K562 (cell line): ENCODE measurements around the gene ARID4B. TPM values are rescaled to one million over a fixed set of nuclear protein-coding genes. Genes with fewer than 3 reads are reported as not detected.

Experiments
- ATF6 ChIP-seq: sonication (generic); formaldehyde crosslinking; IDR thresholded peaks from 2 replicates; pipeline ENCODE4 v1.4.0; 2020; ENCODE audit warnings: mild to moderate bottlenecking, missing genetic modification reagents
- CBFB ChIP-seq: sonication (generic); formaldehyde crosslinking; IDR thresholded peaks from 2 replicates; pipeline ENCODE4 v1.4.0; 2020; ENCODE audit warnings: mild to moderate bottlenecking, missing genetic modification reagents
- CSDE1 ChIP-seq, 2 experiments: fragments of 450-650 bp; IDR thresholded peaks; 2 replicates each; pipeline ENCODE4 v1.6.1; 2016; ENCODE audit warnings: mild to moderate bottlenecking in 1 of 2
- E2F3 ChIP-seq: fragments of 250-450 bp; sonication (Bioruptor Pico); IDR thresholded peaks from 2 replicates; pipeline ENCODE4 v1.4.0; 2020; ENCODE audit warnings: mild to moderate bottlenecking
- FOS ChIP-seq: IDR thresholded peaks from 3 replicates; pipeline ENCODE4 v1.6.1; 2011; ENCODE audit not compliant: insufficient read length; ENCODE audit errors: extremely low read depth
- FOXA1 ChIP-seq: fragments of 450-650 bp; IDR thresholded peaks from 2 replicates; pipeline ENCODE4 v1.6.1; 2016; ENCODE audit warnings: mild to moderate bottlenecking, borderline replicate concordance
- FOXP1 ChIP-seq: sonication (generic); formaldehyde crosslinking; IDR thresholded peaks from 2 replicates; pipeline ENCODE4 v1.8.0; 2022; ENCODE audit warnings: mild to moderate bottlenecking, missing genetic modification reagents
- GATA2 ChIP-seq: sonication (generic); formaldehyde crosslinking; IDR thresholded peaks from 2 replicates; pipeline ENCODE4 v1.4.0; 2020; ENCODE audit warnings: mild to moderate bottlenecking, missing genetic modification reagents
- KDM2B ChIP-seq: fragments of 250-450 bp; sonication (Bioruptor Pico); IDR thresholded peaks from 2 replicates; pipeline ENCODE4 v1.8.0; 2021; ENCODE audit warnings: mild to moderate bottlenecking, moderate library complexity
- MTA2 ChIP-seq: fragments of 450-650 bp; IDR thresholded peaks from 2 replicates; pipeline ENCODE4 v1.6.1; 2016; ENCODE audit warnings: low read depth
- SETDB1 ChIP-seq: IDR thresholded peaks from one replicate; pipeline ENCODE4 v1.6.1; 2012; ENCODE audit warnings: low read length, control low read depth, inconsistent platforms
- SNIP1 ChIP-seq: fragments of 450-650 bp; IDR thresholded peaks from 2 replicates; pipeline ENCODE4 v1.7.1; 2017; ENCODE audit warnings: low read depth, mild to moderate bottlenecking
- TCFL5 ChIP-seq: fragments of 250-450 bp; sonication (Bioruptor Pico); conservative IDR thresholded peaks from 2 replicates; pipeline ENCODE4 v1.6.1; 2021; ENCODE audit warnings: mild to moderate bottlenecking, moderate library complexity, matching md5 sums
- ZBTB8A ChIP-seq: fragments of 450-650 bp; IDR thresholded peaks from 2 replicates; pipeline ENCODE4 v1.6.1; 2018; ENCODE audit warnings: mild to moderate bottlenecking, moderate library complexity; ENCODE audit not compliant: partially characterized antibody
- ZNF134 ChIP-seq: fragments of 250-450 bp; sonication (Bioruptor Pico); conservative IDR thresholded peaks from 2 replicates; pipeline ENCODE4 v1.4.0; 2020
- ZNF77 ChIP-seq: fragments of 250-450 bp; sonication (Bioruptor Pico); IDR thresholded peaks from 2 replicates; pipeline ENCODE4 v1.5.0; 2020
- ZNF830 ChIP-seq: fragments of 250-450 bp; sonication (Bioruptor Pico); IDR thresholded peaks from 2 replicates; pipeline ENCODE4 v1.5.0; 2021; ENCODE audit warnings: mild to moderate bottlenecking
- ZZZ3 ChIP-seq: fragments of 450-650 bp; IDR thresholded peaks from 2 replicates; pipeline ENCODE4 v1.6.1; 2016; ENCODE audit warnings: antibody characterized with exemption, mild to moderate bottlenecking, moderate library complexity
- polyA plus RNA-seq, 8 experiments: library from polyadenylated mRNA; depleted of rRNA in 4 of 8; stranded (reverse) in 5 of 8; unstranded in 3 of 8; fragments of >200 nt; fragmentation: Nextera tagmentation in 2 of 8; fragmentation: Illumina TruSeq in 1 of 8; extraction: Ambion mirVana in 2 of 8; extraction: Trizol in 1 of 8; gene quantifications; 2 replicates each; pipeline versions ENCODE4 v1.2.1 to v1.2.3, GENCODE V29; 2011 to 2014; ENCODE audit warnings: inconsistent platforms in 1 of 8, missing spikeins in 1 of 8
- total RNA-seq, 7 experiments: library from RNA; depleted of rRNA in 6 of 7; stranded (reverse); fragments of >200 nt in 6 of 7; fragmentation: Illumina TruSeq in 2 of 7; extraction: Trizol in 2 of 7; gene quantifications; 2 replicates each; pipeline versions ENCODE4 v1.2.1 to v1.2.3, GENCODE V29; 2011 to 2021; ENCODE audit warnings: low replicate concordance in 1 of 7
- TF ChIP-seq, protein P1 (sequence below): sonication (generic); formaldehyde crosslinking; IDR thresholded peaks from 2 replicates; pipeline ENCODE4 v1.8.1; 2023; ENCODE audit warnings: missing genetic modification reagents, mild to moderate bottlenecking, borderline replicate concordance
- TF ChIP-seq, protein P2 (sequence below), 2 experiments: fragments of 450-650 bp in 1 of 2; sonication (generic) in 1 of 2; formaldehyde crosslinking in 1 of 2; IDR thresholded peaks in 1 of 2; conservative IDR thresholded peaks in 1 of 2; 2 replicates each; pipeline versions ENCODE4 v1.6.1 to v1.8.1; 2016 to 2023; ENCODE audit warnings: mild to moderate bottlenecking in 2 of 2, moderate library complexity in 2 of 2, inconsistent platforms in 1 of 2, missing genetic modification reagents in 1 of 2
- TF ChIP-seq, protein P3 (sequence below), 2 experiments: fragments of 450-650 bp in 1 of 2; sonication (generic) in 1 of 2; formaldehyde crosslinking; conservative IDR thresholded peaks; 2 replicates each; pipeline versions ENCODE4 v1.4.0 to v1.8.1; 2020 to 2022; ENCODE audit warnings: mild to moderate bottlenecking in 1 of 2, missing genetic modification reagents in 1 of 2

Gene ARID4B
- total and polyA plus RNA-seq, 9 of the 15 experiments (the other 6 are each of a cell fraction or from before 2014, with no cell fraction given), result 8.4 to 38.9 (median 18.5) TPM

- TF ChIP-seq, protein P1, sequence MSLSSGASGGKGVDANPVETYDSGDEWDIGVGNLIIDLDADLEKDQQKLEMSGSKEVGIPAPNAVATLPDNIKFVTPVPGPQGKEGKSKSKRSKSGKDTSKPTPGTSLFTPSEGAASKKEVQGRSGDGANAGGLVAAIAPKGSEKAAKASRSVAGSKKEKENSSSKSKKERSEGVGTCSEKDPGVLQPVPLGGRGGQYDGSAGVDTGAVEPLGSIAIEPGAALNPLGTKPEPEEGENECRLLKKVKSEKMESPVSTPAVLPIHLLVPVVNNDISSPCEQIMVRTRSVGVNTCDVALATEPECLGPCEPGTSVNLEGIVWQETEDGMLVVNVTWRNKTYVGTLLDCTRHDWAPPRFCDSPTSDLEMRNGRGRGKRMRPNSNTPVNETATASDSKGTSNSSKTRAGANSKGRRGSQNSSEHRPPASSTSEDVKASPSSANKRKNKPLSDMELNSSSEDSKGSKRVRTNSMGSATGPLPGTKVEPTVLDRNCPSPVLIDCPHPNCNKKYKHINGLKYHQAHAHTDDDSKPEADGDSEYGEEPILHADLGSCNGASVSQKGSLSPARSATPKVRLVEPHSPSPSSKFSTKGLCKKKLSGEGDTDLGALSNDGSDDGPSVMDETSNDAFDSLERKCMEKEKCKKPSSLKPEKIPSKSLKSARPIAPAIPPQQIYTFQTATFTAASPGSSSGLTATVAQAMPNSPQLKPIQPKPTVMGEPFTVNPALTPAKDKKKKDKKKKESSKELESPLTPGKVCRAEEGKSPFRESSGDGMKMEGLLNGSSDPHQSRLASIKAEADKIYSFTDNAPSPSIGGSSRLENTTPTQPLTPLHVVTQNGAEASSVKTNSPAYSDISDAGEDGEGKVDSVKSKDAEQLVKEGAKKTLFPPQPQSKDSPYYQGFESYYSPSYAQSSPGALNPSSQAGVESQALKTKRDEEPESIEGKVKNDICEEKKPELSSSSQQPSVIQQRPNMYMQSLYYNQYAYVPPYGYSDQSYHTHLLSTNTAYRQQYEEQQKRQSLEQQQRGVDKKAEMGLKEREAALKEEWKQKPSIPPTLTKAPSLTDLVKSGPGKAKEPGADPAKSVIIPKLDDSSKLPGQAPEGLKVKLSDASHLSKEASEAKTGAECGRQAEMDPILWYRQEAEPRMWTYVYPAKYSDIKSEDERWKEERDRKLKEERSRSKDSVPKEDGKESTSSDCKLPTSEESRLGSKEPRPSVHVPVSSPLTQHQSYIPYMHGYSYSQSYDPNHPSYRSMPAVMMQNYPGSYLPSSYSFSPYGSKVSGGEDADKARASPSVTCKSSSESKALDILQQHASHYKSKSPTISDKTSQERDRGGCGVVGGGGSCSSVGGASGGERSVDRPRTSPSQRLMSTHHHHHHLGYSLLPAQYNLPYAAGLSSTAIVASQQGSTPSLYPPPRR (CRISPR knock-in tag), result peak; percentile 84; the same call in 1 of the 2 replicates
- TF ChIP-seq SETDB1 (no peak), KDM2B (CRISPR knock-in tag) (no peak; the same call in 1 of the 2 replicates), ZNF77 (CRISPR knock-in tag) (no peak), CSDE1 (IDR thresholded peaks at IDR 0.05) (no peak), GATA2 (no peak), ZNF134 (CRISPR knock-in tag) (no peak), ATF6 (CRISPR knock-in tag) (no peak), FOXA1 (no peak), MTA2 (no peak), TCFL5 (CRISPR knock-in tag) (no peak), FOS (no peak), ZZZ3 (no peak), ZNF830 (no peak), FOXP1 (CRISPR knock-in tag) (peak; percentile 39; the same call in 1 of the 2 replicates), CBFB (CRISPR knock-in tag) (no peak), E2F3 (no peak), ZBTB8A (no peak), SNIP1 (no peak)
- TF ChIP-seq, protein P2, sequence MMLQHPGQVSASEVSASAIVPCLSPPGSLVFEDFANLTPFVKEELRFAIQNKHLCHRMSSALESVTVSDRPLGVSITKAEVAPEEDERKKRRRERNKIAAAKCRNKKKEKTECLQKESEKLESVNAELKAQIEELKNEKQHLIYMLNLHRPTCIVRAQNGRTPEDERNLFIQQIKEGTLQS (IDR thresholded peaks at IDR 0.05), result no peak
- TF ChIP-seq, protein P2 (CRISPR knock-in tag; conservative IDR thresholded peaks at IDR 0.05), result no peak
- TF ChIP-seq, protein P3, sequence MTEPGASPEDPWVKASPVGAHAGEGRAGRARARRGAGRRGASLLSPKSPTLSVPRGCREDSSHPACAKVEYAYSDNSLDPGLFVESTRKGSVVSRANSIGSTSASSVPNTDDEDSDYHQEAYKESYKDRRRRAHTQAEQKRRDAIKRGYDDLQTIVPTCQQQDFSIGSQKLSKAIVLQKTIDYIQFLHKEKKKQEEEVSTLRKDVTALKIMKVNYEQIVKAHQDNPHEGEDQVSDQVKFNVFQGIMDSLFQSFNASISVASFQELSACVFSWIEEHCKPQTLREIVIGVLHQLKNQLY (CRISPR knock-in tag; conservative IDR thresholded peaks at IDR 0.05), result no peak
Measured at GRCh38 chr1:235326719-235327558, 1.0 kb downstream of the ARID4B start (continued).
